Measurements from ENCODE around the gene CFAP100.

- no peak for TF ChIP-seq POLR2AphosphoS5 (IDR thresholded peaks at IDR 0.05; ENCODE audit: borderline replicate concordance, low read depth, low read length)
- no peak for TF ChIP-seq EZH2 (IDR thresholded peaks at IDR 0.05)
- no peak for TF ChIP-seq FOXP2 (optimal IDR thresholded peaks at IDR 0.05; ENCODE audit: control extremely low read depth, extremely low read length, insufficient read depth)
Measured at GRCh38 chr3:126472277-126473006, 77.7 kb downstream of the CFAP100 start.

All from SK-N-MC (cell line).